Measurements from ENCODE around the gene ACMSD. TPM values are rescaled to one million over a fixed set of nuclear protein-coding genes. Genes with fewer than 3 reads are reported as not detected.

Gene ACMSD
- total RNA-seq, 1 donor from 2014 or later: not detected

- no peak for TF ChIP-seq CTCF (IDR thresholded peaks at IDR 0.05; ENCODE audit: partially characterized antibody, unreplicated experiment)
- Mint-ChIP-seq H3K4me3 (ENCODE audit: unreplicated experiment) (no peak overlapping the region), H3K27ac (ENCODE audit: unreplicated experiment) (no peak overlapping the region), H3K4me1 (ENCODE audit: low read depth, unreplicated experiment) (no peaks in the 10 kb centered on the region), H3K36me3 (ENCODE audit: unreplicated experiment) (no peaks in the 10 kb centered on the region), H3K9me3 (ENCODE audit: unreplicated experiment) (no peaks in the 10 kb centered on the region), H3K27me3 (ENCODE audit: unreplicated experiment) (peaks cover 2% of the 10 kb centered on the region)
- no peak for DNase-seq
These were observed 22.8 kb downstream of the ACMSD start for GRCh38 chr2:134861173-134861572.

DNA sequence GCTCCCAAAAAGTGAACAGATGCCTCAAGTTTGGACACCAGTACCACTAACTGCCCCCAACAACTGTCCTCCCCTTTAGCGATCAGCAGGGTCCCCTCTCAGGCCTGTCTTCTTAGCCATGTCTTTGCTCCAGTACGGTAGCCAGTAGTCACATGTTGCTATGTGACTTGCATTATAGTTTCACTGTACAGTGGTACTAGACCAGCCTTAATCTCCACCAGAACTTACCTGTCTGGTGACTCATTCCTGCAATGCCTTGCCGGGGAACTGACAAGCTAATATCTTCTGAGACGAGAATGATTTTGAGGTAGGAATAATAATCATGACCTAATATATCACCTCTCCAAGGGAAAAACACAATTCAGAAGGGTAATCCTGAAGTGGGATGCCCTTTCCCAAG is 23.7 kb downstream of the ACMSD start:
- no peaks in the 10 kb centered on the region for H3K9me3 Mint-ChIP-seq (ENCODE audit: unreplicated experiment)
- no peak for DNase-seq
- no peak overlapping the region for H3K27ac Mint-ChIP-seq (ENCODE audit: unreplicated experiment)
- H3K4me1 Mint-ChIP-seq (ENCODE audit: low read depth, unreplicated experiment): peaks cover 2% of the 10 kb centered on the region
- TF ChIP-seq CTCF (IDR thresholded peaks at IDR 0.05; ENCODE audit: partially characterized antibody, unreplicated experiment): no peak
- H3K4me3 Mint-ChIP-seq (ENCODE audit: unreplicated experiment): no peak overlapping the region
- no peaks in the 10 kb centered on the region for H3K36me3 Mint-ChIP-seq (ENCODE audit: unreplicated experiment)
- H3K27me3 Mint-ChIP-seq (ENCODE audit: unreplicated experiment): peaks cover 2% of the 10 kb centered on the region

DNA sequence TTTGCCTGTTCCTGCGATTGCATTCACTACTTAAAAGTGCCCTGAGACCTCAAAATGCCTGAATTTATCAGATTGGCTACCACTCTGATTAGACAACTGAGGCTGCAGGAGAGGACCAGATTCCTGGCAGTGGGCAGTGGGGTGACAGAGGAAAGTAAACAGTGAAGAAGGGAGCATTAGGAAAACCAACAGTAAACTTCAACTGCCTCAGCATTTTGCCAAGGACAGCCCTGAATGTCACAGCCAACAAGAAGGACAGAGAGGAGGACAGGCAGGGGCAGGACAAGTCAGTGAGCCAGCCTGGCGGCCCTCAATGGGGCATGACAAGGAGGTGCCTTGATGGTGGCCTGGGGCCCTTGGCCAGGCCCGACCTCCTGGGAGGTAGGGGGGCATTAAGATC is 24.3 kb downstream of the ACMSD start:
- Mint-ChIP-seq H3K4me3 (ENCODE audit: unreplicated experiment) (no peak overlapping the region), H3K4me1 (ENCODE audit: low read depth, unreplicated experiment) (peaks cover 2% of the 10 kb centered on the region), H3K36me3 (ENCODE audit: unreplicated experiment) (no peaks in the 10 kb centered on the region), H3K27me3 (ENCODE audit: unreplicated experiment) (peaks cover 2% of the 10 kb centered on the region), H3K9me3 (ENCODE audit: unreplicated experiment) (no peaks in the 10 kb centered on the region), H3K27ac (ENCODE audit: unreplicated experiment) (no peak overlapping the region)
- no peak for DNase-seq
- no peak for TF ChIP-seq CTCF (IDR thresholded peaks at IDR 0.05; ENCODE audit: partially characterized antibody, unreplicated experiment)

DNA sequence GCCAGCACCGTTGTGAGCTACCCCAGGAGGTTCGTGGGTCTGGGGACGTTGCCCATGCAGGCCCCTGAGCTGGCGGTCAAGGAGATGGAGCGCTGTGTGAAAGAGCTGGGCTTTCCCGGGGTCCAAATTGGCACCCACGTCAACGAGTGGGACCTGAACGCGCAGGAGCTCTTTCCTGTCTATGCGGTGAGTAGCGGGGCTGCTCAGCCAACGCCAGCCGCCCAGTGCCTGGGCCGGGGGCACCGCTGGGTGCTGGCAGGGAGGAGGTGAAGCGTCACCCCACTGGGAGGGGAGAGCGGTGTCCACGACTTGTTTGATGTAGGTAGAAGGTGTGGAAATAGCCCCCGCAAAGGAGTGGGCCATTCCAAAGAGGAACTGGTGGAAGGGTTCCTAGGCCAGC is 25.0 kb downstream of the ACMSD start:
- TF ChIP-seq CTCF (IDR thresholded peaks at IDR 0.05; ENCODE audit: partially characterized antibody, unreplicated experiment): no peak
- H3K27ac Mint-ChIP-seq (ENCODE audit: unreplicated experiment): no peak overlapping the region
- H3K9me3 Mint-ChIP-seq (ENCODE audit: unreplicated experiment): no peaks in the 10 kb centered on the region
- H3K27me3 Mint-ChIP-seq (ENCODE audit: unreplicated experiment): peaks cover 2% of the 10 kb centered on the region
- H3K36me3 Mint-ChIP-seq (ENCODE audit: unreplicated experiment): no peaks in the 10 kb centered on the region
- no peak overlapping the region for H3K4me3 Mint-ChIP-seq (ENCODE audit: unreplicated experiment)
- no peak for DNase-seq
- H3K4me1 Mint-ChIP-seq (ENCODE audit: low read depth, unreplicated experiment): peaks cover 2% of the 10 kb centered on the region

GRCh38 chr2:134865067-134865787 is 26.8 kb downstream of the ACMSD start:
- Mint-ChIP-seq H3K4me1 (ENCODE audit: low read depth, unreplicated experiment) (peaks cover 2% of the 10 kb centered on the region), H3K9me3 (ENCODE audit: unreplicated experiment) (no peaks in the 10 kb centered on the region), H3K4me3 (ENCODE audit: unreplicated experiment) (no peak overlapping the region), H3K36me3 (ENCODE audit: unreplicated experiment) (no peaks in the 10 kb centered on the region), H3K27me3 (ENCODE audit: unreplicated experiment) (peaks cover 2% of the 10 kb centered on the region), H3K27ac (ENCODE audit: unreplicated experiment) (no peak overlapping the region)
- no peak for DNase-seq
- TF ChIP-seq CTCF (IDR thresholded peaks at IDR 0.05; ENCODE audit: partially characterized antibody, unreplicated experiment): no peak

Measured in glutamatergic neuron (in vitro differentiated cells).